HepG2 (cell line): ENCODE data around the gene ITIH1. TPM values are rescaled to one million over a fixed set of nuclear protein-coding genes. Genes with fewer than 3 reads are reported as not detected.

Source experiments
- CBX1 ChIP-seq: IDR thresholded peaks from one replicate; pipeline ENCODE4 v1.6.1; 2016; ENCODE audit warnings: antibody characterized with exemption, low read depth
- ELF3 ChIP-seq: IDR thresholded peaks from 2 replicates; pipeline ENCODE4 v1.6.1; 2016; ENCODE audit warnings: missing genetic modification reagents, missing compliant biosample characterization
- HMG20A ChIP-seq: IDR thresholded peaks from 2 replicates; pipeline ENCODE4 v1.6.1; 2016; ENCODE audit warnings: borderline replicate concordance
- KAT2B ChIP-seq: fragments of 150-350 bp; IDR thresholded peaks from 2 replicates; pipeline ENCODE4 v1.6.1; 2014; ENCODE audit warnings: low read depth, low read length, borderline replicate concordance
- KDM5B ChIP-seq: sonication (generic); formaldehyde crosslinking; IDR thresholded peaks from 2 replicates; pipeline ENCODE4 v1.4.0; 2020; ENCODE audit warnings: missing genetic modification reagents, mild to moderate bottlenecking, borderline replicate concordance
- KMT2A ChIP-seq: sonication (generic); formaldehyde crosslinking; IDR thresholded peaks from 2 replicates; pipeline ENCODE4 v1.4.0; 2020; ENCODE audit warnings: missing genetic modification reagents
- MAZ ChIP-seq, 2 experiments: sonication (generic) in 1 of 2; formaldehyde crosslinking in 1 of 2; IDR thresholded peaks; 2 replicates each; pipeline versions ENCODE4 v1.5.0 to v1.6.1; 2012 to 2020; ENCODE audit warnings: low read depth in 2 of 2, mild to moderate bottlenecking in 2 of 2, borderline replicate concordance in 1 of 2, improper control_type of control experiment in 1 of 2, low read length in 1 of 2, missing genetic modification reagents in 1 of 2, moderate library complexity in 1 of 2
- NCOA1 ChIP-seq: sonication (generic); formaldehyde crosslinking; IDR thresholded peaks from 2 replicates; pipeline ENCODE4 v1.9.0; 2021; ENCODE audit warnings: missing genetic modification reagents
- RFX1 ChIP-seq: fragments of 450-650 bp; IDR thresholded peaks from 2 replicates; pipeline ENCODE4 v1.6.1; 2017
- ZBTB38 ChIP-seq: sonication (generic); formaldehyde crosslinking; IDR thresholded peaks from 2 replicates; pipeline ENCODE4 v1.5.1; 2020; ENCODE audit warnings: mild to moderate bottlenecking, missing genetic modification reagents
- ZFP90 ChIP-seq: sonication (generic); formaldehyde crosslinking; IDR thresholded peaks from 2 replicates; pipeline ENCODE4 v1.8.0; 2022; ENCODE audit warnings: missing genetic modification reagents, mild to moderate bottlenecking, inconsistent platforms, borderline replicate concordance
- ZNF275 ChIP-seq: sonication (generic); formaldehyde crosslinking; IDR thresholded peaks from 2 replicates; pipeline ENCODE4 v1.8.0; 2022; ENCODE audit warnings: missing genetic modification reagents, mild to moderate bottlenecking, inconsistent platforms, borderline replicate concordance
- ZNF292 ChIP-seq: sonication (generic); formaldehyde crosslinking; IDR thresholded peaks from 2 replicates; pipeline ENCODE4 v1.8.1; 2022; ENCODE audit warnings: mild to moderate bottlenecking, low read depth, missing genetic modification reagents, borderline replicate concordance
- ZNF501 ChIP-seq: sonication (generic); formaldehyde crosslinking; IDR thresholded peaks from 2 replicates; pipeline ENCODE4 v1.5.1; 2020; ENCODE audit warnings: mild to moderate bottlenecking, moderate library complexity, missing genetic modification reagents
- ZNF670 ChIP-seq: sonication (generic); formaldehyde crosslinking; IDR thresholded peaks from 2 replicates; pipeline ENCODE4 v1.8.0; 2022; ENCODE audit warnings: mild to moderate bottlenecking, missing genetic modification reagents, borderline replicate concordance
- ZNF691 ChIP-seq: sonication (generic); formaldehyde crosslinking; IDR thresholded peaks from 2 replicates; pipeline ENCODE4 v1.4.0; 2020; ENCODE audit warnings: missing genetic modification reagents, low read depth, mild to moderate bottlenecking, borderline replicate concordance
- ZNF747 ChIP-seq: sonication (generic); formaldehyde crosslinking; IDR thresholded peaks from 2 replicates; pipeline ENCODE4 v1.8.1; 2023; ENCODE audit warnings: missing genetic modification reagents, mild to moderate bottlenecking, borderline replicate concordance
- ZSCAN25 ChIP-seq: sonication (generic); formaldehyde crosslinking; IDR thresholded peaks from 2 replicates; pipeline ENCODE4 v1.8.0; 2022; ENCODE audit warnings: mild to moderate bottlenecking, missing genetic modification reagents
- ZSCAN9 ChIP-seq: IDR thresholded peaks from 2 replicates; pipeline ENCODE4 v1.6.1; 2016; ENCODE audit warnings: borderline replicate concordance
- polyA plus RNA-seq, 8 experiments: library from polyadenylated mRNA; depleted of rRNA in 3 of 8; stranded (reverse) in 7 of 8; unstranded in 1 of 8; fragments of >200 nt; fragmentation: Illumina TruSeq in 4 of 8; extraction: Trizol in 4 of 8; gene quantifications; 2 replicates each; pipeline versions ENCODE4 v1.2.1 to v1.2.3, GENCODE V29; 2011 to 2016; ENCODE audit warnings: low read depth in 4 of 8, missing spikeins in 1 of 8, mixed read lengths in 1 of 8; ENCODE audit not compliant: insufficient read depth in 1 of 8
- total RNA-seq, 5 experiments: library from RNA; depleted of rRNA; stranded (reverse); fragments of >200 nt; fragmentation: Illumina TruSeq; extraction: Trizol; gene quantifications; 2 replicates each; pipeline ENCODE4 v1.2.3, GENCODE V29; 2016; ENCODE audit warnings: low read depth in 1 of 5
- TF ChIP-seq, protein P1 (sequence below): sonication (generic); formaldehyde crosslinking; IDR thresholded peaks from 2 replicates; pipeline ENCODE4 v1.5.1; 2020; ENCODE audit warnings: mild to moderate bottlenecking, missing genetic modification reagents, moderate library complexity
- TF ChIP-seq, protein P2 (sequence below): sonication (generic); formaldehyde crosslinking; IDR thresholded peaks from 2 replicates; pipeline ENCODE4 v1.5.0; 2020; ENCODE audit warnings: mild to moderate bottlenecking, missing genetic modification reagents, borderline replicate concordance

Gene ITIH1
- total and polyA plus RNA-seq, 2 of the 13 experiments (the other 11 are each of a cell fraction or from before 2014, with no cell fraction given), result 12.3 to 19.6 TPM

- TF ChIP-seq ZNF670 (CRISPR knock-in tag) (peak; percentile 86; the same call in 1 of the 2 replicates), ZNF275 (peak; percentile 65; the same call in 1 of the 2 replicates), ZSCAN25 (CRISPR knock-in tag) (peak; percentile 58; the same call in 1 of the 2 replicates), ZBTB38 (CRISPR knock-in tag) (peak; percentile 75; the same call in 1 of the 2 replicates), ZNF292 (peak; percentile 39; the same call in 1 of the 2 replicates), ZNF691 (CRISPR knock-in tag) (peak; percentile 47; the same call in 1 of the 2 replicates), ZFP90 (CRISPR knock-in tag) (peak; percentile 35; the same call in 1 of the 2 replicates), CBX1 (no peak), KDM5B (CRISPR knock-in tag) (peak; percentile 85), MAZ (IDR thresholded peaks at IDR 0.05; ENCODE audit: borderline replicate concordance, low read depth, low read length) (no peak), MAZ (CRISPR knock-in tag; IDR thresholded peaks at IDR 0.05; ENCODE audit: low read depth) (peak; percentile 79), ZNF747 (CRISPR knock-in tag) (no peak), ELF3 (CRISPR knock-in tag) (peak; percentile 51; the same call in 1 of the 2 replicates), KAT2B (no peak), NCOA1 (CRISPR knock-in tag) (0 out of 2 replicates have a peak, but pooled peaks have one; percentile 8), ZNF501 (CRISPR knock-in tag) (peak; percentile 49; the same call in 1 of the 2 replicates), KMT2A (CRISPR knock-in tag) (peak; percentile 83), HMG20A (CRISPR knock-in tag) (no peak), ZSCAN9 (no peak), RFX1 (peak; percentile 80)
- TF ChIP-seq, protein P1, sequence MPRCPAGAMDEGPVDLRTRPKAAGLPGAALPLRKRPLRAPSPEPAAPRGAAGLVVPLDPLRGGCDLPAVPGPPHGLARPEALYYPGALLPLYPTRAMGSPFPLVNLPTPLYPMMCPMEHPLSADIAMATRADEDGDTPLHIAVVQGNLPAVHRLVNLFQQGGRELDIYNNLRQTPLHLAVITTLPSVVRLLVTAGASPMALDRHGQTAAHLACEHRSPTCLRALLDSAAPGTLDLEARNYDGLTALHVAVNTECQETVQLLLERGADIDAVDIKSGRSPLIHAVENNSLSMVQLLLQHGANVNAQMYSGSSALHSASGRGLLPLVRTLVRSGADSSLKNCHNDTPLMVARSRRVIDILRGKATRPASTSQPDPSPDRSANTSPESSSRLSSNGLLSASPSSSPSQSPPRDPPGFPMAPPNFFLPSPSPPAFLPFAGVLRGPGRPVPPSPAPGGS, result peak; percentile 59; the same call in 1 of the 2 replicates
- TF ChIP-seq, protein P2, sequence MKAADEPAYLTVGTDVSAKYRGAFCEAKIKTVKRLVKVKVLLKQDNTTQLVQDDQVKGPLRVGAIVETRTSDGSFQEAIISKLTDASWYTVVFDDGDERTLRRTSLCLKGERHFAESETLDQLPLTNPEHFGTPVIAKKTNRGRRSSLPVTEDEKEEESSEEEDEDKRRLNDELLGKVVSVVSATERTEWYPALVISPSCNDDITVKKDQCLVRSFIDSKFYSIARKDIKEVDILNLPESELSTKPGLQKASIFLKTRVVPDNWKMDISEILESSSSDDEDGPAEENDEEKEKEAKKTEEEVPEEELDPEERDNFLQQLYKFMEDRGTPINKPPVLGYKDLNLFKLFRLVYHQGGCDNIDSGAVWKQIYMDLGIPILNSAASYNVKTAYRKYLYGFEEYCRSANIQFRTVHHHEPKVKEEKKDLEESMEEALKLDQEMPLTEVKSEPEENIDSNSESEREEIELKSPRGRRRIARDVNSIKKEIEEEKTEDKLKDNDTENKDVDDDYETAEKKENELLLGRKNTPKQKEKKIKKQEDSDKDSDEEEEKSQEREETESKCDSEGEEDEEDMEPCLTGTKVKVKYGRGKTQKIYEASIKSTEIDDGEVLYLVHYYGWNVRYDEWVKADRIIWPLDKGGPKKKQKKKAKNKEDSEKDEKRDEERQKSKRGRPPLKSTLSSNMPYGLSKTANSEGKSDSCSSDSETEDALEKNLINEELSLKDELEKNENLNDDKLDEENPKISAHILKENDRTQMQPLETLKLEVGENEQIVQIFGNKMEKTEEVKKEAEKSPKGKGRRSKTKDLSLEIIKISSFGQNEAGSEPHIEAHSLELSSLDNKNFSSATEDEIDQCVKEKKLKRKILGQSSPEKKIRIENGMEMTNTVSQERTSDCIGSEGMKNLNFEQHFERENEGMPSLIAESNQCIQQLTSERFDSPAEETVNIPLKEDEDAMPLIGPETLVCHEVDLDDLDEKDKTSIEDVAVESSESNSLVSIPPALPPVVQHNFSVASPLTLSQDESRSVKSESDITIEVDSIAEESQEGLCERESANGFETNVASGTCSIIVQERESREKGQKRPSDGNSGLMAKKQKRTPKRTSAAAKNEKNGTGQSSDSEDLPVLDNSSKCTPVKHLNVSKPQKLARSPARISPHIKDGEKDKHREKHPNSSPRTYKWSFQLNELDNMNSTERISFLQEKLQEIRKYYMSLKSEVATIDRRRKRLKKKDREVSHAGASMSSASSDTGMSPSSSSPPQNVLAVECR (CRISPR knock-in tag), result peak; percentile 92
Observed at GRCh38 chr3:52770496-52771333, 6.7 kb upstream of the ITIH1 start, which contains the start of gene NEK4 (continued).
